IMR-90 (cell line): Measurements from ENCODE around the gene ITGA4. TPM values are rescaled to one million over a fixed set of nuclear protein-coding genes. Genes with fewer than 3 reads are reported as not detected.

Experiments
- ATAC-seq: fragments of 200-7000 bp; cut with Tn5 transposase; 2 replicates; pipeline ENCODE4 v1.9.1; 2020; ENCODE audit warnings: low read depth, mild to moderate bottlenecking, moderate library complexity
- BruUV-seq: library from RNA; stranded (reverse); fragments of 400-500 nt; replicated peaks from 2 replicates; lab custom pipeline; 2021; lab: Mats Ljungman, UMichigan
- CTCF ChIA-PET: fragments of 300-600 bp; formaldehyde crosslinking; extraction: SDS; loops from one replicate; lab custom pipeline; 2021; ENCODE audit warnings: antibody characterized with exemption; lab: Yijun Ruan, JAX
- POLR2A ChIA-PET: fragments of 300-600 bp; sonication (Branson Sonifier 250); formaldehyde crosslinking; loops from one replicate; lab custom pipeline; 2022; ENCODE audit warnings: antibody characterized with exemption; ENCODE audit not compliant: unreplicated experiment; lab: Charles Lee
- DNase-seq: peaks from one replicate; pipeline ENCODE4 v3.0.0; 2013
- H2AFZ ChIP-seq: replicated peaks from 2 replicates; pipeline ENCODE3; 2013; ENCODE audit warnings: low read length, mild to moderate bottlenecking; ENCODE audit not compliant: poor library complexity
- H2AK5ac ChIP-seq: 2 replicates; pipeline ENCODE4 v1.6.1; 2013; ENCODE audit warnings: low read depth, low read length, inconsistent platforms
- H2AK9ac ChIP-seq: replicated peaks from 2 replicates; pipeline ENCODE3; 2013; ENCODE audit warnings: mild to moderate bottlenecking, low read depth, low read length, moderate library complexity; ENCODE audit not compliant: poor library complexity
- H2BK120ac ChIP-seq: 2 replicates; pipeline ENCODE4 v1.6.1; 2013; ENCODE audit warnings: low read depth, low read length, inconsistent platforms
- H2BK15ac ChIP-seq: 3 replicates; pipeline ENCODE4 v1.6.1; 2013; ENCODE audit warnings: low read depth, low read length, inconsistent platforms
- H2BK20ac ChIP-seq: 2 replicates; pipeline ENCODE4 v1.6.1; 2013; ENCODE audit warnings: low read depth, mild to moderate bottlenecking, inconsistent platforms, low read length, moderate library complexity
- H2BK5ac ChIP-seq: 2 replicates; pipeline ENCODE4 v1.6.1; 2013; ENCODE audit warnings: mild to moderate bottlenecking, low read depth, low read length, inconsistent platforms; ENCODE audit not compliant: poor library complexity, severe bottlenecking
- H3K14ac ChIP-seq: replicated peaks from 2 replicates; pipeline ENCODE4 v1.6.1; 2013; ENCODE audit warnings: low read depth, low read length, inconsistent platforms
- H3K18ac ChIP-seq: 2 replicates; pipeline ENCODE4 v1.6.1; 2013; ENCODE audit warnings: low read depth, low read length, control low read depth
- H3K23ac ChIP-seq: 2 replicates; pipeline ENCODE4 v1.6.1; 2013; ENCODE audit warnings: low read depth, low read length, inconsistent platforms
- H3K27ac ChIP-seq: 2 replicates; pipeline ENCODE4 v1.5.1; 2013; ENCODE audit warnings: mild to moderate bottlenecking, control low read depth, low read length; ENCODE audit not compliant: insufficient read depth
- H3K27me3 ChIP-seq: 2 replicates; pipeline ENCODE4 v1.6.1; 2013; ENCODE audit warnings: low read length; ENCODE audit not compliant: control insufficient read depth, insufficient read depth
- H3K36me3 ChIP-seq: 2 replicates; pipeline ENCODE4 v1.6.1; 2013; ENCODE audit warnings: low read length, mixed read lengths; ENCODE audit not compliant: control insufficient read depth, insufficient read depth
- H3K4ac ChIP-seq: 2 replicates; pipeline ENCODE4 v1.6.1; 2013; ENCODE audit warnings: low read depth, low read length, inconsistent platforms
- H3K4me1 ChIP-seq: 2 replicates; pipeline ENCODE4 v1.6.1; 2013; ENCODE audit warnings: low read length, mixed read lengths; ENCODE audit not compliant: control insufficient read depth, insufficient read depth
- H3K4me2 ChIP-seq: 2 replicates; pipeline ENCODE4 v1.6.1; 2013; ENCODE audit warnings: low read depth, mild to moderate bottlenecking, control low read depth, low read length, moderate library complexity
- H3K4me3 ChIP-seq: 2 replicates; pipeline ENCODE4 v1.5.1; 2013; ENCODE audit warnings: low read depth, mild to moderate bottlenecking, control low read depth, low read length, moderate library complexity; ENCODE audit not compliant: insufficient read depth
- H3K56ac ChIP-seq: 2 replicates; pipeline ENCODE4 v1.6.1; 2013; ENCODE audit warnings: low read length, inconsistent platforms; ENCODE audit not compliant: insufficient read depth; ENCODE audit errors: extremely low read depth
- H3K79me1 ChIP-seq, 2 experiments: 2 replicates each; pipeline ENCODE4 v1.6.1; 2013; ENCODE audit warnings: low read length in 2 of 2, inconsistent platforms in 1 of 2, low read depth in 1 of 2
- H3K9ac ChIP-seq: 2 replicates; pipeline ENCODE4 v1.6.1; 2013; ENCODE audit warnings: low read depth, low read length, control low read depth
- H3K9me1 ChIP-seq: 2 replicates; pipeline ENCODE4 v1.6.1; 2013; ENCODE audit warnings: low read length, inconsistent platforms; ENCODE audit not compliant: insufficient read depth
- H3K9me3 ChIP-seq: 2 replicates; pipeline ENCODE4 v1.6.1; 2013; ENCODE audit warnings: low read length; ENCODE audit not compliant: control insufficient read depth, insufficient read depth
- H4K20me1 ChIP-seq: 2 replicates; pipeline ENCODE4 v1.6.1; 2013; ENCODE audit warnings: low read length, inconsistent platforms; ENCODE audit not compliant: insufficient read depth
- H4K5ac ChIP-seq: 2 replicates; pipeline ENCODE4 v1.6.1; 2013; ENCODE audit warnings: mild to moderate bottlenecking, low read depth, low read length, control low read depth
- H4K8ac ChIP-seq, 2 experiments: 2 replicates each; pipeline ENCODE4 v1.6.1; 2013; ENCODE audit warnings: low read depth in 2 of 2, low read length in 2 of 2, control low read depth in 1 of 2, inconsistent platforms in 1 of 2
- H4K91ac ChIP-seq: 2 replicates; pipeline ENCODE4 v1.6.1; 2013; ENCODE audit warnings: low read depth, low read length, inconsistent platforms; ENCODE audit not compliant: insufficient read depth
- CTCF ChIP-seq: conservative IDR thresholded peaks from 2 replicates; pipeline ENCODE4 v1.5.1; 2012; ENCODE audit warnings: mild to moderate bottlenecking, low read depth, low read length, improper control_type of control experiment
- MAFK ChIP-seq: IDR thresholded peaks from 2 replicates; pipeline ENCODE4 v1.6.1; 2012; ENCODE audit warnings: low read depth, low read length, improper control_type of control experiment
- WGBS, 2 experiments: methylation state at CpG; one replicate each; pipeline versions ENCODE4 v1.1.5 to v1.1.7; 2013; ENCODE audit warnings: missing lambda C conversion rate in 2 of 2; ENCODE audit not compliant: insufficient read length in 1 of 2; ENCODE audit errors: extremely low coverage in 2 of 2; 5-methylcytosine and 5-hydroxymethylcytosine counted together
- dilution Hi-C: fragments of 300-500 bp; cut with HindIII; formaldehyde crosslinking; loops from one replicate; pipeline ENCODE4 v1.14.3; 2018; ENCODE audit warnings: low sequenced_read_pairs; ENCODE audit not compliant: unreplicated experiment
- in situ Hi-C: fragments of 300-500 bp; cut with MboI; formaldehyde crosslinking; loops from 3 replicates; pipeline ENCODE4 v1.14.3; 2019; ENCODE audit warnings: low sequenced_read_pairs, inconsistent platforms, mixed read lengths
- intact Hi-C: fragments of 100-400 bp; cut with micrococcal nuclease; formaldehyde crosslinking; loops from 2 replicates; pipeline ENCODE4 v1.10.0; 2022
- polyA plus RNA-seq, 3 experiments: library from polyadenylated mRNA; depleted of rRNA; stranded (reverse); fragments of >200 nt; gene quantifications; 2 replicates each; pipeline ENCODE4 v1.2.3, GENCODE V29; 2012; ENCODE audit warnings: low replicate concordance in 1 of 3
- total RNA-seq: library from RNA; depleted of rRNA; stranded (reverse); fragments of >200 nt; gene quantifications from 2 replicates; pipeline ENCODE4 v1.2.3, GENCODE V29; 2012

ITGA4 gene
- total and polyA plus RNA-seq, 2 of the 4 experiments (the other 2 are of a cell fraction), result 6.9 to 13.6 TPM

GRCh38 chr2:181438261-181438660, 18.9 kb upstream of the ITGA4 start:
- POLR2A ChIA-PET, result no interaction called here
- Histone ChIP-seq H3K79me1 (no peaks in the 10 kb centered on the region), H3K4me3 (no peak overlapping the region), H2BK15ac (no peak overlapping the region), H3K27me3 (peaks cover 5% of the 10 kb centered on the region; the same call in 1 of the 2 replicates), H2AK9ac (no peak overlapping the region), H3K18ac (no peak overlapping the region), H3K4me1 (no peaks in the 10 kb centered on the region), H3K4me2 (no peak overlapping the region), H3K4ac (no peak overlapping the region), H3K23ac (no peak overlapping the region), H4K8ac (no peak overlapping the region), H2AFZ (no peak overlapping the region), H3K14ac (no peak overlapping the region), H3K27ac (no peak overlapping the region), H3K36me3 (no peaks in the 10 kb centered on the region), H4K91ac (no peak overlapping the region), H3K9ac (no peak overlapping the region), H3K56ac (no peak overlapping the region), H2BK120ac (no peak overlapping the region), H3K9me3 (no peaks in the 10 kb centered on the region), H3K9me1 (no peaks in the 10 kb centered on the region), H2AK5ac (no peak overlapping the region), H4K20me1 (no peaks in the 10 kb centered on the region), H4K5ac (no peak overlapping the region), H2BK20ac (no peak overlapping the region), H2BK5ac (no peak overlapping the region)
- TF ChIP-seq MAFK (0 out of 2 replicates have a peak, but pooled peaks have one; percentile 5), CTCF (no peak)
- DNase-seq (no peak), ATAC-seq (no peak)
- no CpG with 5 or more reads among the region's 1 CpG for WGBS, 2 experiments
- intact Hi-C loops (no loop called here), in situ Hi-C loops (no loop called here), dilution Hi-C loops (no loop called here)
- BruUV-seq, result no TSS peak
- CTCF ChIA-PET, result no interaction called here
